MM.1S (cell line): ENCODE data around the gene SYCP3.

Experiments
- DNase-seq: peaks from one replicate; pipeline ENCODE4 v3.0.0-alpha.2; 2015
- H2AFZ ChIP-seq: fragments of 300-600 bp; sonication (generic); 2 replicates; pipeline ENCODE4 v1.6.0; 2016; ENCODE audit warnings: antibody characterized with exemption, low read length
- H3F3A ChIP-seq: fragments of 300-600 bp; sonication (generic); 2 replicates; pipeline ENCODE4 v1.6.1; 2016; ENCODE audit warnings: mild to moderate bottlenecking, antibody characterized with exemption, low read length, moderate library complexity, mixed read lengths; ENCODE audit not compliant: insufficient read depth
- H3K27ac ChIP-seq: fragments of 300-600 bp; sonication (generic); 2 replicates; pipeline ENCODE4 v1.5.1; 2016; ENCODE audit warnings: mild to moderate bottlenecking, low read length
- H3K27me3 ChIP-seq: fragments of 300-600 bp; sonication (generic); replicated peaks from 2 replicates; pipeline ENCODE4 v1.6.0; 2016; ENCODE audit warnings: low read length; ENCODE audit not compliant: insufficient read depth
- H3K36me3 ChIP-seq: fragments of 300-600 bp; sonication (generic); replicated peaks from 2 replicates; pipeline ENCODE4 v1.6.1; 2016; ENCODE audit warnings: mild to moderate bottlenecking, low read length, mixed read lengths; ENCODE audit not compliant: insufficient read depth
- H3K4me1 ChIP-seq: fragments of 300-600 bp; sonication (generic); 2 replicates; pipeline ENCODE4 v1.6.1; 2016; ENCODE audit warnings: low read length, mixed read lengths
- H3K4me2 ChIP-seq: fragments of 300-600 bp; sonication (generic); 2 replicates; pipeline ENCODE4 v1.6.0; 2016; ENCODE audit warnings: low read depth, low read length
- H3K4me3 ChIP-seq: fragments of 300-600 bp; sonication (generic); 2 replicates; pipeline ENCODE4 v1.5.1; 2016; ENCODE audit warnings: low read length, mixed read lengths
- H3K79me2 ChIP-seq: fragments of 300-600 bp; sonication (generic); 2 replicates; pipeline ENCODE4 v1.6.1; 2016; ENCODE audit warnings: mixed run types, low read length, mixed read lengths
- H3K9ac ChIP-seq: fragments of 300-600 bp; sonication (generic); 2 replicates; pipeline ENCODE4 v1.6.1; 2016; ENCODE audit warnings: low read length, mixed read lengths
- H3K9me2 ChIP-seq: fragments of 300-600 bp; sonication (generic); replicated peaks from 2 replicates; pipeline ENCODE4 v1.6.1; 2016; ENCODE audit warnings: mild to moderate bottlenecking, low read length, mixed read lengths; ENCODE audit not compliant: insufficient read depth
- H3K9me3 ChIP-seq: fragments of 300-600 bp; sonication (generic); replicated peaks from 2 replicates; pipeline ENCODE4 v1.6.1; 2016; ENCODE audit warnings: mild to moderate bottlenecking, low read length, mixed read lengths; ENCODE audit not compliant: insufficient read depth
- H4K20me1 ChIP-seq: fragments of 300-600 bp; sonication (generic); 2 replicates; pipeline ENCODE4 v1.6.1; 2016; ENCODE audit warnings: mild to moderate bottlenecking, low read length, moderate library complexity, mixed read lengths; ENCODE audit not compliant: insufficient read depth
- CTCF ChIP-seq: fragments of 300-600 bp; sonication (generic); IDR thresholded peaks from 2 replicates; pipeline ENCODE4 v1.5.1; 2016; ENCODE audit warnings: antibody characterized with exemption, low read length, mixed read lengths
- EZH2 ChIP-seq: fragments of 300-600 bp; sonication (generic); optimal IDR thresholded peaks from 2 replicates; pipeline ENCODE3; 2017; ENCODE audit warnings: low read depth, mild to moderate bottlenecking, antibody characterized with exemption, low read length, mixed read lengths
- EZH2phosphoT487 ChIP-seq: fragments of 300-600 bp; sonication (generic); IDR thresholded peaks from 2 replicates; pipeline ENCODE4 v1.6.1; 2018; ENCODE audit warnings: antibody characterized with exemption, low read length

Gene SYCP3

DNA sequence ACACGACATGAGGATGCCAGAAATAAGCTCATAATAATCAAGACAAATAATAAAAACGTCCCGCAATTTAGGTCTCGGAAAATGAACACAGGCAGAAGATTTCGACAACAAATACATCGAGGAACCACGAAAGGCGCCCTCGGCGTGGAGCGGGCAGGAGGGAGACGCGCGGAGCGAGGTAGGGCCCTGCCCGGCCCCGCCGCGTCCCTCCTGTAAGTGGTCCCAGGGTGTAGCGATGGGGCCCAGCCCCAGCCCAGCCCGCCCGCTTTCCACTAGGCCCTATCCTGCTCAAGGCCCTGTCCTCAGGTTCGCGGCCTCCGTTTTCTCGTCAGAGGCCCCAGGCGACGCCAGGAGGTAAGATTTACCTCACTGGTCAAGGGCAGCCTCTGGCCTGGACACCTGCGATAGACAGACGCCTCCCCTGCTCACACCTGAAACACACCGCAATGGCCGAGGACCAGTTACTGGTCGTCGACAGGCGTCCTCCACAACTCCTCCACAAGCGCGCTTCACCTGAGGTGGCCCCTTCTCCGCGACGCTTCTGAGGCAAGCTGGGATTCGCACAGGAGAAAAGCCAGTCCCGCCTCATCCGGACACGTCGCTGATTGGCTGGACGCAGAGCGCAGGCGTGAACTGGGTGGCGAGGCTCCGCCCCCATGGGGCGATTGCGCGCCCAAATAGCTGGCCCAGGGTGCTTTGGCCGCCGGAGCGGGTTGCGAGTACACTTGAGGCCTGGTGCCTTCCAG is at the start of gene SYCP3:
TSS of gene SYCP3 (minus strand) at position 543 of the 746 bp plus-strand sequence. CDS start 1,527 bp downstream, outside the sequence.
- Histone ChIP-seq H2AFZ (no peak within 1 kb of the TSS), H3K4me1 (peaks cover 36% of the 10 kb centered on the region), H3K27ac (peak within 1 kb of the TSS; percentile 95; the same call in 1 of the 2 replicates), H3K4me3 (no peak within 1 kb of the TSS), H3F3A (peaks cover 37% of the 10 kb centered on the region), H4K20me1 (no peaks in the 10 kb centered on the region), H3K9ac (no peak within 1 kb of the TSS), H3K36me3 (peaks cover 5% of the 10 kb centered on the region), H3K4me2 (no peak within 1 kb of the TSS), H3K9me3 (no peaks in the 10 kb centered on the region), H3K27me3 (no peaks in the 10 kb centered on the region), H3K9me2 (no peaks in the 10 kb centered on the region), H3K79me2 (peaks cover 23% of the 10 kb centered on the region)
- no peak for DNase-seq
- TF ChIP-seq EZH2phosphoT487 = no peak
- no peak for TF ChIP-seq EZH2
- no peak for TF ChIP-seq CTCF

- H3K4me3 ChIP-seq = no peak overlapping the region
- H3K79me2 ChIP-seq = peaks cover 3% of the 10 kb centered on the region; the same call in 1 of the 2 replicates
- no peak overlapping the region for H3K9ac ChIP-seq
- no peak for DNase-seq
- no peak overlapping the region for H3K27ac ChIP-seq
- H3K9me2 ChIP-seq = no peaks in the 10 kb centered on the region
- no peaks in the 10 kb centered on the region for H3K4me1 ChIP-seq
- H2AFZ ChIP-seq = no peak overlapping the region
- no peaks in the 10 kb centered on the region for H3K9me3 ChIP-seq
- H3K36me3 ChIP-seq = peaks cover 6% of the 10 kb centered on the region
- H3K27me3 ChIP-seq = no peaks in the 10 kb centered on the region
- no peak for TF ChIP-seq EZH2
- TF ChIP-seq CTCF = no peak
- TF ChIP-seq EZH2phosphoT487 = no peak
- no peaks in the 10 kb centered on the region for H4K20me1 ChIP-seq
- no peak overlapping the region for H3K4me2 ChIP-seq
- H3F3A ChIP-seq = no peaks in the 10 kb centered on the region
Observed at GRCh38 chr12:101785671-101786070, 46.4 kb upstream of the SYCP3 start.

DNA sequence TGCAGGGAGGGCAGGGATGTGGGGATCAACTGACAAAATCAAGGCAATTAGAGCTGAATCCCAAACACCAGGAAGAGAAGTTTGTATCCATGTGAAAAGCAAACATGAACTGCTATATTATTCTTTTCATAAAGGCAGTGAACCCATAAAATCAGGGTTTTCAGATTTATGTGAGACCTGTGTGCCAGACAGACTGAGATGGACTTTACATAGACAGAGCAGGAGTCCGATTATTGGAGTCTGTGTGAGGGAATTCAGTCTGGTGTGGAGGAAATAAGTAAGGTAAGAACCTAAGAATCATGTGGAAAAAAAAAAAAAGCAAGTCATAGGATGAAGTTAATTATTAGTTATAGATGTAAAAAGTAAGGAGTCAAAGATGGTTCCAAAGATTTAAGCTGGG is 45.1 kb upstream of the SYCP3 start:
- no peak overlapping the region for H3K4me2 ChIP-seq
- no peaks in the 10 kb centered on the region for H3K27me3 ChIP-seq
- H3K27ac ChIP-seq = no peak overlapping the region
- no peaks in the 10 kb centered on the region for H4K20me1 ChIP-seq
- peaks cover 3% of the 10 kb centered on the region; the same call in 1 of the 2 replicates for H3K79me2 ChIP-seq
- H3K4me1 ChIP-seq = 0 out of 2 replicates have a peak, but pooled peaks cover 1% of the 10 kb centered on the region
- no peaks in the 10 kb centered on the region for H3K9me2 ChIP-seq
- H3K9me3 ChIP-seq = no peaks in the 10 kb centered on the region
- no peak overlapping the region for H2AFZ ChIP-seq
- no peak for DNase-seq
- TF ChIP-seq EZH2 = no peak
- no peak for TF ChIP-seq EZH2phosphoT487
- TF ChIP-seq CTCF = no peak
- no peak overlapping the region for H3K4me3 ChIP-seq
- peaks cover 6% of the 10 kb centered on the region for H3K36me3 ChIP-seq
- H3K9ac ChIP-seq = no peak overlapping the region
- no peaks in the 10 kb centered on the region for H3F3A ChIP-seq
